GM12872 (cell line): ENCODE data around the gene LEO1.

Experiments
- CTCF ChIP-seq: IDR thresholded peaks from 3 replicates; pipeline ENCODE4 v1.5.1; 2011; ENCODE audit warnings: low read depth, mild to moderate bottlenecking, low read length, moderate library complexity; ENCODE audit not compliant: insufficient read depth

The LEO1 gene

DNA sequence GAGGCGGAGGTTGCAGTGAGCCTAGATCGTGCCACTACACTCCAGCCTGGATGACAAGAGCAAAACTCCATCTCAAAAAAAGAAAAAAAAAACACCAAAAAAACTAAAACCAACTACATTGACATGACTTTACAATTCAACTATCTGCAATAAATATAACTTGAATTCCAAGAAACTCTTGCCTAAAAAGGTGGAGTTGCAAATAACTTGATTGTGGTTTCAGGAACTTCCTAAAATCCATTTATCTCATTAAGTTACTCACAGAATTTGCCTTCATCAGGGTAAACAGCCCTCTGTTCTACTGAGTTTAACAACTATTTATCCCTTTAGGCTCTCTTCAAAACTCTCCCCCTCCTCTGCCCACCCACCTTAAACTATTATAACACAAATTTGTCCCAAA lies 44.7 kb upstream of the LEO1 start:
- TF ChIP-seq CTCF: no peak

- TF ChIP-seq CTCF: no peak
Observed at GRCh38 chr15:52014616-52015015, 43.0 kb upstream of the LEO1 start.

DNA sequence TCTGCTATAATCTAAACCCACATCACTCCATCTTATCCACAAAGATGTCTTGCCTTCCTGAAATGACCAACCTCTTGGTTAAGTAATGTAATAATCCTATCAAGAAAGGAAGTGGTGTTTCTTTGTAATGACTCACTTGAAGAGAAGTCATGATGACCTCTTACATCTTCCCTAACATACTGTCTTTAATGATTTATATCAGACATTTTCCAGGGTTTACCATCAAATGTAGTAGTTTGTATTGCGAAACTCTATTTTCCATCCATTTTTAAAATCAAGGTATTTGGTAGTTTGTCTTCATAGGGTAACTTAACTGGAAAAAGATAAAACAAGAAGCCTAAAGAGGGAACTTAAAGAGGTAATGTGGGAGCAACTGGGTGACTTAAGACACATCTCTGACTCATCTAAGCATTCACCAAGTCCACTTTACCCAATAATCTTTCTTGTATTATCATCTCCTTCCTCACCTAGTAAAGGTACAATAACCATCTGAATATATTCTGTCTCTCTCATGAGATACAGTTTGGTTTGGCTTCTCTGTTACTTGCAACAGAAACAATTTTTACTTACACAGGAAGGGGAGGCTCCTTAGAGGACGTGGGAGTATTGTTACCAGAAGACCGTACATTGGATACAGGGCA lies 41.7 kb upstream of the LEO1 start:
- no peak for TF ChIP-seq CTCF

- TF ChIP-seq CTCF: no peak
Observed at GRCh38 chr15:52012210-52012609, 40.6 kb upstream of the LEO1 start.

- TF ChIP-seq CTCF: no peak
Observed at GRCh38 chr15:52011711-52012144, 40.1 kb upstream of the LEO1 start.

- TF ChIP-seq CTCF: no peak
Observed at GRCh38 chr15:52010633-52011595, 39.3 kb upstream of the LEO1 start.

- no peak for TF ChIP-seq CTCF
Observed at GRCh38 chr15:52008698-52009434, 37.3 kb upstream of the LEO1 start.
